Kidney capillary endothelial cell (primary cell): ENCODE data around the gene WWTR1.

Experiments
- DNase-seq: peaks from one replicate; pipeline ENCODE4 v3.0.0-alpha.2; 2018; ENCODE audit warnings: low spot score

Gene WWTR1

GRCh38 chr3:149623824-149624223 lies 34.0 kb downstream of the WWTR1 start:
- no peak for DNase-seq

- no peak for DNase-seq
Observed at GRCh38 chr3:149621218-149622005, 36.4 kb downstream of the WWTR1 start.

- DNase-seq: no peak
Observed at GRCh38 chr3:149620291-149621020, 37.4 kb downstream of the WWTR1 start.

DNA sequence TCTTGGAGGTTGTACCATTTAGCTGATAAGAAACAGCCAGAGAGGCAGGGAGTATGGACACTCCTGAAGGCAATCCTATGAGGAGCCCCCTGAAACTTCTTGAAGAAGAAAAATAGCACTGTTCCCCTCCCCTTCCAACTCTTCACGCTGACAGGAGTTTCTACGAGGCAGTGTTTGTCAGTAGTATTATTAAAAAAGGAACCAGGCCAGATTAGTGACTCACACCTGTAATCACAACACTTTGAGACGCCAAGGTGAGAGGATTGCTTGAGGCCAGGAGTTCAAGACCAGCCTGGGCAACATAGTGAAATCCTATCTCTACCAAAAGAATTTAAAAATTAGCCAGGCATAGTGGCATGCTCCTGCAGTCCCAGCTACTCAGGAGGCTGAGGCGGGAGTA lies 38.7 kb downstream of the WWTR1 start:
- DNase-seq: no peak

DNA sequence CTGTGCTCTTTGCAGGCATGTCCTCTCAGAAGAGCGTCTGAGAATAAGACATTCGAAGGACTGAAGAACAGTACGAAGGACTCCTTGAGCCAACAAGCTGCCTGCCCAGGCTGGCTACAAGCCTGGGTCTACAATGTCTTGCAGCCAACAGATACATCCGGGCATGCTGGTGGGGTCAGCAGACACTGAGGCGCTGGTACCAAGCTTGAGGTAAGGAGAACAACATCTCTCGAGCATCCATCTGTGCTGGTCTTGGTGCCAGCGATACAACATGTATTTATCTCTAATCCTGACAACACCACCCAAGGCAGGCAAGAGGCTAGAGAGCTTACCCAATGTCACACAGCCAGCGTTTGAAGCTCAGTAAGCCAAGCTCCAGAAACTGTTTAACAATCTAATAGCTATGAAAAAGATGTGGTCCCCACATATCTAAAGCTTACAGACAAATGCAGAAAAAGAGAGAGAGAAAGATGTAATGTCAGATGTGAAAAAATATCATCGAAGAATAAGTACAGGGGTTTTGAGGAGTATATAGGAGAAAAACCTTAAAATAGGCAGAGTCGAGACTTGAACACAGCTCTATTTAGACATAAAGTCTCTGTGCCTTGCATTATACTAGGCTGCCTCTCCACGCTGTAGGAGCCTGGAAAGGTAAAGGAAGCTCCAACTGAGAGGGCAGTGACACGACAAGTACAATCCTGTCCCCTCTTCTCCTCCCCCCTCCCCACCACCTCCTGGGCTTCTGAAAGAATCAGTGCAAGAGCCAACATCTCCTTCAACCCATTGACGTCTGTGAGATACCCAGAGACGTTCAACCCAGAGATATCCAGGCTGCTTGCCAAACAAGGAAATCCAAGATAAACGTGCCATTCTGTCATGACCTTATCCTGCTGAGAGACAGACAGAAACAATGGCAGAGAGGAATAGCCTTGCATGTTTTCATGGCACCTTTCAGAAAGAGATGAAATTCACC lies 39.4 kb downstream of the WWTR1 start:
- DNase-seq: no peak

DNA sequence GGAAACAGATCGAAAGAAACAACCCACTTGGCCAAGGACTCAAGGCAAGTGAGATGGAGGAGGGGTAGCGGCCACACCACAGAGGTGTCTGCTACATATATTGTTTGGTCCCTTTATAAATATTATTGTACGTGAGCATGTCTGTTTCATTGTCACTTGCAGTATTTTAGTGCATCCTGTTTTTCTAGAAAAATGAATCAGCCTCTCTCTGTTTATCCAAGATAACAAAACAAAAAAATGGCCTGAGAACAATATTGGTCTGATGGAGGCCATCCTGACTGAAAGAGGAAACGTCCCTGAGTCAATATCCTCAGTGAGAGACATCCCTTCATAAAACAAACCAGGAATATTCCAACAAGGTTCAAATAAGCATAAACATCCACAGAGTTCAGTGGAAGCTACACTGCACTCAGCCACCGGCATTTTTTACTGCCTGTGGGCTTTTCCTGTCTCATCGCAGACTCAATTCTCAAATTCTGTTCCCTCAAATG lies 42.0 kb downstream of the WWTR1 start:
- DNase-seq: peak; percentile 99

DNA sequence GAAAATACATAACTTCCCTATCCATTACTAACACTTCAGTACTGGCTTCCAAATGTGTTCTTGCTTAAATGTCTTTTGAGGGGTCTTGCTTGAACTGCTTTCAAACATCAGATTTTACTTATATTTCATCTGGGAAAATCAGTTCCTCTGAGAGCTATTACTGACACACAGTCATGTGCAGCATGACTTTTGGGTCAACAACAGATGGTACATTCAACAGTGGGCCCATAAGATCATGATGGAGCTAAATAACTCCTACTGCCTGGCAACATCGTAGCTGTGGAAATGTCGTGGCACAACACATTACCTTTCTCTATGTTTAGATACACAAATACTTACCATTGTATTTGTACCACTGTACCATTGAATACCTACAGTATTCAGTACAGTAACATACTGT lies 43.8 kb downstream of the WWTR1 start:
- DNase-seq: no peak

GRCh38 chr3:149612456-149612855 lies 45.4 kb downstream of the WWTR1 start:
- DNase-seq: peak; percentile 81

DNA sequence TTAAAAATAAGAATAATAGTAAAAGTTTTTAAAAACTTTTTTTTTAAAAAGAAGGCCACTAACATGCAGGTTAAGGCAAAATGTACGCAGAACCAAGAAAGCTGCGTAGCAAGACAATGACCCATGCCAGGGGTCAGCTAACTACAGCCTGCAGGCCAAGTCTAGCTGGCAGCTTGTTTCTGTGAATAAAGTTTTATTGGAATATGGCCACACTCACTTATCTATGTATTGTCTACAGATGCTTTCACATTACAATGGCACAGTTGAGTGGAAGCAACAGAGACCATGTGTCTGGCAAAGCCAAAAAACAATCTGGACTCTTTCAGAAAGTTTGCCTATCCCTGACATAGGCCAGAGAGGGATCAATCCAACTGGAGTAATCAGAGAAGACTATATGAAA lies 46.7 kb downstream of the WWTR1 start:
- no peak for DNase-seq

DNA sequence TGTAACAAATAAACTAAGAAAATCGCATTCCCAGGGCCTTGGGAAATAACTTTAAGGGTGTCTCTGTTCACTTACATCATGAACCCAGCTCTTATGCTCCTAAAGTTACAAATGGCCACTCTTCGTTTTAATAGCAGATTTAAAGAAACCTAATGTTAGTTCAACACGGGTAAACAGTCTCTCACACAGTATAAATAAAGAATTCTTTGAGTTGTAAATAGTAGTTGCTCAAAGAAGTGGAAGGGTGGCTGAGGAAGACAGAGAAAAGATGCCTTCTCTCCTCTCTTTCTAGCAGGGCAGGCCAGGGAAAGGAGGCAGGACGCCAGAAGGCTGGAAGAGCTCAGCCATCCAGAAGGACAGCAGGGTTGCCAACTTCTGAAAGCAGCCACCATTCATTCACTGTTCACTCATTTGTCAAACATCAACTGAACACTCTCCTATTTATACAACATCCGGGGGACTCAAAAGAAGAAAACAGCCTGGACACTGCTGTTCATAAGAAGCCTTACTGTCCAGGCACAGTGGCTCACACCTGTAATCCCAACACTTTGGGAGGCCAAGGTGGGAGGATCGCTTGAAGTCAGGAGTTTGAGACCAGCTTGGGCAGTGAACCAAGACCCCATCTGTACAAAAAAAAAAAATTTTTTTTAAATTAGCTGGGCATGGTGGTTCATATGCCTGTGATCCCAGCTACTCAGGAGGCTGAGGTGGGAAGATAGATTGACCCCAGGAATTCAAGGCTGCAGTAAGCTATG lies 47.3 kb downstream of the WWTR1 start:
- no peak for DNase-seq

- no peak for DNase-seq
Observed at GRCh38 chr3:149609595-149609994, 48.2 kb downstream of the WWTR1 start.

GRCh38 chr3:149608987-149609386 lies 48.8 kb downstream of the WWTR1 start:
- DNase-seq: no peak

DNA sequence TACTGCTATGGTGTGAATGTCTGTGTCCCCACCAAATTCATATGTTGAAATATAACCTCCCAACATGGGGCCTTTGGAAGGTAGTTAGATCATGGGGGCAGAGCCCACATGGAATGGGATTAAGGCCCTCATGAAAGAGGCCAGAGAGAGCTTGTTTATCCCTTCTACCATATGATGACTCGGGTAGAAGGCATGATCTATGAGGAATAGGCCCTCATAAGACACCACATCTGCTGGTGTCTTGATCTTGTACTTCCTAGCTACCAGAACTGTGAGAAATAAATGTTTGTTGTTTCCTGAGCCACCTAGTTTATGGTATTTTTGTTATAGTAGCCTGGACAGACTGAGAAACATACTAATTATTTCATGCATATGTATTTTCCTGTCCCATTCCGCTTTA lies 51.9 kb downstream of the WWTR1 start:
- DNase-seq: no peak

- DNase-seq: no peak
Observed at GRCh38 chr3:149604125-149604875, 53.5 kb downstream of the WWTR1 start.

- DNase-seq: no peak
Observed at GRCh38 chr3:149603126-149604074, 54.4 kb downstream of the WWTR1 start.

- no peak for DNase-seq
Observed at GRCh38 chr3:149600634-149601033, 57.2 kb downstream of the WWTR1 start.

GRCh38 chr3:149599236-149599635 lies 58.6 kb downstream of the WWTR1 start:
- DNase-seq: no peak

DNA sequence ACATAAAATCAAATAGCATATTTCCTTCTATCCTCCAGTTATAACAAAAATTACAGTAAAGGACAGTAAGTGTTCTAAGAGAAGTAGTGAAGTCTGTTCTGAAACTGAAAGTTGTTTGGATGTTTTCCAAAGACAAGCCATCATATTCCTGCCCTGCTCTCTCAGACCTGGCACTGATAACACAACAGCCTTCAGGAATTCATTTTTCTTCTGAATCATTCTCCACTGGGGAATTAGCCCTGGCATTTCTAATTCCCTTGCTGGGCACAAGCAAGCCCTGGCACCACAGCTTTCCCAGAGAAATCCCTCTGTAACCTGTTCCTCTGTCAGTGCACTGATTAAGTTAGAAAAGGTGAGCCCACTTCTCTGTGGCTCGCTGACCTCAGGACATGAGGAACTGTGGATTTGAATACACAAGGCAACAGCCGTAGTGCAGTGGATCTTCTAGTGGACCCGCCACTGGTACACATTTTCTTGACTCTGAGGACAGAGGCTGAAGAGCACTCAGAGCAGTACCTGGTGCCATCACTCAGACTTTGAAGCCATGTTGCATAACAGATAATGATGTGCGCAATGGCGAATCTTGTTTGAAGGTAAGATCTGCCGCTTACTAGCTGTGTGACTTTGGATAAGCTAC lies 61.6 kb downstream of the WWTR1 start:
- no peak for DNase-seq
